GM12872 (cell line): ENCODE results near the gene MAGED1.

Source experiments
- CTCF ChIP-seq: IDR thresholded peaks from 3 replicates; pipeline ENCODE4 v1.5.1; 2011; ENCODE audit warnings: low read depth, mild to moderate bottlenecking, low read length, moderate library complexity; ENCODE audit not compliant: insufficient read depth

The MAGED1 gene

GRCh38 chrX:51896626-51897025, 3.2 kb downstream of the MAGED1 start:
- no peak for TF ChIP-seq CTCF

GRCh38 chrX:51899741-51900140, 6.3 kb downstream of the MAGED1 start:
- no peak for TF ChIP-seq CTCF

- TF ChIP-seq CTCF, result no peak
Observed at GRCh38 chrX:51902510-51903050, 9.2 kb downstream of the MAGED1 start.

DNA sequence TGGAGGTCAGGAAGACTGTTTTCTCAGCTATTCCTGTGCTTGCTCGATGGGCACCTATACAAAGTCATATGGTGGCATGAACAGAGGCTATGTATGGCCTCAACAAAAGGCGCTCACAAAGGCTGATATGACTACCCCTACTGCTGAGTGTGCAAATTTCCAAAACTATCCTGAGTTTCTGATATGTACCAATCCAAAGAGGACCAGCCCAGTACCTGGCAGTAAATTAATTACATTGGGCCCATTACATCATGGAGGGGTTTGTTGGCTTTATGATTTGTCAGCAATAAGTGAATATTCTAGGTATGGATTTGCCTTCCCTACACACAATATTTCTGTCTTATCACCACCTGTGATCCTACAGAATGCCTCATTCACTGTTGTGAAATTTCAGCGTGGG, 12.3 kb downstream of the MAGED1 start:
- TF ChIP-seq CTCF, result no peak

DNA sequence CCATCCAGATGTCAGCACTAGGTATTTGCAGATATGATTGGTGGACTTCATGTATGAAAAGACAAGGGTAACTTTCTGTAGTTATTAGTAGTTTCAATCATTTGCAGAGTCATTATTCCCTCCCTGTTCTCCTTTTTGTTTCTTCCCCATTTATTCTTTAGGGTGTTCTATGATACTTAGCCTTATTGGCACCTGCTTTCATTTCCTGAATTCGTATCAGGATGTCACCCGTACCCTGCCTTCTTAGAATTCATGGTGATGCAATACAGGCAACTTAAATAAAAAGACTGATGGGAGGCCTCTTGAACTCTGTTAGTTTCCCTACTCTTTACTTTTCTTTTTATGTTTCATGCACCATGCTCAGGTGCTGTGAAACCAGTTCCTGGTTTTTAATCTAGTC, 24.2 kb downstream of the MAGED1 start:
- TF ChIP-seq CTCF, result no peak

GRCh38 chrX:51922561-51922960, 29.1 kb downstream of the MAGED1 start:
- no peak for TF ChIP-seq CTCF

DNA sequence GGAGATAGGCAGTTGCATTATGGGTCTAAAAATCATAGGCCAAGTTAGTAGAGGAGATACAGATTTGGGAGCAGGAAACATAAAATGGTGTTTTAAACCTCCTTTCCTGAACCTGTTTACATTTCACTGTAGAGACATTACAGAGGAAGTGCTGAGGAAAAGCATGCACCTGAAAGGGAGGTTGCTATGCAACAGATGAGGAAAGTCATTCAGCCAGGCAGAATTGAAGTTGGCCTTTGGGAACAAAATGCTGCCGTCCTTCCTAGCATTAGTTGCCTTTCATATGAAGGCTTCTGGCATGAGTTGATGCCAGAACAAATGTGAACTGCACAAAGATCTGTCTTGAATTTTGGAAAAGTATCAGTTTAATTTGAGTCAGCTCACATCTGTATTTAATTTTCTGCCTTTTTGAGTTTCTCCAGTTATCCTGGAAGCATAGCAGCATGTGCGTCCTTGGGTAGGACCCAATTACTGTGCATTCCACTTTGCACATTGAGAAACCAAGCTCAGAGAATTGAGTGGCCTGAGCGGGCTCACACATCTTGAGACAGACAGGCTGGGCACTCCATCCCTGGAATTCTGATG, 38.2 kb downstream of the MAGED1 start:
- TF ChIP-seq CTCF, result no peak
